GM12892 (cell line): ENCODE measurements around the gene GNG11.
"Not testable (repeated sequence)": the region's sequence is repeated elsewhere in the genome, so short reads cannot be mapped to it uniquely, and the experiment has no call there.

ENCODE experiments used
- POLR2A ChIP-seq: IDR thresholded peaks from 2 replicates; pipeline ENCODE4 v1.6.1; 2011; ENCODE audit warnings: low read depth, low read length, control low read depth
- POLR2AphosphoS5 ChIP-seq: IDR thresholded peaks from 2 replicates; pipeline ENCODE4 v1.6.1; 2011; ENCODE audit warnings: low read depth, low read length, control low read depth

DNA sequence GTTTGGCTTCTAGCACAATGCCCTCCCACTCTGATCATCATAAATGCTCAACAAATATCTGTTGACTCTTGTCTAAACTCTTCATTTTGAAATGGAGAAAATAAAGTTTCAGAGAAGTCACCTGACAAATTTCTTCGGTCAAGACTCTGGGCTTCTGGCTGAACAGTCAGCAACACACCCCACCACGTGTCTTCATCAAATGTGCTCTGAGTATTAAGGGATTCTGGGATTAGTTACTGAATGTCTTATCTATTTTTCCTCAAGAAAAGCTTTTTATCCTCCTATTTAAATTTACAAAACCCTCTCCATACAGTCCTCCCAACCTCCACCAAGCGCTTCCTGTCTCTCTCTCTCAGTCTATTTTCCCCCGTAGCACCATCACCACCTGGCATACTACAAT is 5.2 kb upstream of the GNG11 start:
- not testable (repeated sequence) for TF ChIP-seq POLR2AphosphoS5, POLR2A
